ENCODE measurements around the gene PDK2. TPM values are rescaled to one million over a fixed set of nuclear protein-coding genes. Genes with fewer than 3 reads are reported as not detected.
"Not testable (repeated sequence)": the region's sequence is repeated elsewhere in the genome, so short reads cannot be mapped to it uniquely, and the experiment has no call there.

Gene PDK2
- total RNA-seq, 1 donor from 2014 or later, result 44.9 TPM

DNA sequence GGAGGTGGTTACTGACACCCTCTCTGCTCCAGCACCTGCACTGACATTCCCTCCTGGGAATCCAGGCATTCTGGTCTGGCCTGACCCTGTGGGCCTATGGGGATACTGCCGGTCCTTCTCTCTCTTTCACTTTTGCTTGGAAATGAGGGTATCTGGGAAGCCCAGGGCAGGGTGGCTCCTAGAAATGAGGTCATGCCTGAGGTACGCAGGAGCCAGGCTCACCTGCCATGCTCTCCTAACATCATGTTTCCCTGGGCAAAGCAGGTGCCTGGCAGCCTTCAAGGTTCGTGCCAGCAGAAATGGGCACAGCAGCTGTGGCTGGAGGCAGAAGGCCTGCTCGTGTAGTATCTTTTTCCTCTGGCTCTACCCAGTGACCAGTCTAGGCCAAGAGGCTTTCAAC is 35.9 kb upstream of the PDK2 start:
- DNase-seq (ENCODE audit: extremely low spot score, unreplicated experiment), result no peak
- H3K4me3 Mint-ChIP-seq, result peak overlapping the region; percentile 31
- TF ChIP-seq CTCF (conservative IDR thresholded peaks at IDR 0.05), result no peak
- peak overlapping the region; percentile 76 for H3K27ac Mint-ChIP-seq
- peaks cover 19% of the 10 kb centered on the region for H3K4me1 Mint-ChIP-seq (ENCODE audit: unreplicated experiment)
- H3K27me3 Mint-ChIP-seq, result peaks cover 37% of the 10 kb centered on the region
- no peaks in the 10 kb centered on the region for H3K36me3 Mint-ChIP-seq
- H3K9me3 Mint-ChIP-seq, result no peaks in the 10 kb centered on the region

DNA sequence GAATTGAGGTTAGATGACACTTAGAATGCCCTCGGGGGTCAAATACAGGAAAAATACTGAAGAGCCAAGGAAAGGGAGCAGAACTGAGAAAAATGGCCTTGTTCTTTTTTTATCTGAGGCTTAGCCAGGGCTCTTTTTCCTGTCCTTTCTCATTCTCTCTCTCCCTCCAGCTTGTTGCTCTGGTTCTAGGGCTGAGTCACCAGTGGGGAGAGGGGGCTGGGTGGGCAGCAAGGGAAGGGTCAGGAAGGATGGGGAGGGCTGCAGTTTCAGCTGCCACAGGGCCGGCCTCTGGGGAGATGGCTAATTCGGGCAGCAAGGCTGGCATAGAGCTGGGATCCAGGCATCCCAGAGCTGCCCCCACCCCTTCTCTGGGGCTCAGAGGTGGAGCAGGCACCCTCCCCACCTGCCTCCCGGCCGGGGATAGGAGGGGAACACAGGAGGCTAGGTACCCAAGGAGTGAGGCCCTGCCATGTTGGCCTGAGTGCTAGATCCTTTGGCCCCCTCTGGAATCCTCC is 35.3 kb upstream of the PDK2 start:
- Mint-ChIP-seq H3K4me3 (no peak overlapping the region), H3K27me3 (peaks cover 37% of the 10 kb centered on the region), H3K27ac (peak overlapping the region; percentile 76), H3K4me1 (ENCODE audit: unreplicated experiment) (peaks cover 19% of the 10 kb centered on the region), H3K9me3 (no peaks in the 10 kb centered on the region), H3K36me3 (no peaks in the 10 kb centered on the region)
- no peak for DNase-seq (ENCODE audit: extremely low spot score, unreplicated experiment)
- no peak for TF ChIP-seq CTCF (conservative IDR thresholded peaks at IDR 0.05)

DNA sequence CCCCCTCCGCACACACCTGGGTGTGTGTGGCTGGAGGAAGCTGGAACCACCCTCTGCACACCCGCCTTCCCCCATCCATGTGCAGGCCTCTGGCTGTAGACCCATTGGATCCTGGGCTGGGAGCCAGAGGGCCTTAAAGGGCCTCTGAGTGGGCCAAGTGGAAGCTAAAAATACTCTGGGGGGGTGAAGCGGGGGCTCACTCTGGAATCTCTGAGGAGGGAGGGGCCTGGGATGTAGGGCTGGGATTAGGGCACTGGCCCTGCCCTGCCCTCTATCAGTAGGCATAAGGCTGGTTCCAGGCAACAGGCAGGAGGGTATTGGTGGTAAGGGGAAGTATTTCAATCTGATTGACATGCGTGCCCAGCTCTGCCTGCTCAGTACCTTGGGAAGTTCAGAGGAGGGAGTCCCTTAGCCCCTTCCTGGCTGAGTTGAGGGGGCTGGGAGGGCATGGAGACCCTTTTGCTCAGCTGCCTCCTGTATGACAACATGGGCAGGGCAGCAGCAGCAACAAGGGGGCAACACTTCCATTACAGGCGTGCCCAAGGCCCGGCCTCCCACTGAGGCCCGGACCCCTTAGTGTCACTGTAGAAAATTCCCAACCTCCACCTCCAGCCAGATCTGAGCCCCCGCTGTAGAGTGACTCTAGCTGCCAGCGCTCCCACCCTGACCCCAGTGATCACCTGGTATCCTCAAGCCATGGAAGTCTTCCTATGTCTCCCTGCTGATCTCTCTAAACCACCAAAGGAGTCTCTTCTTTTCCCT is 34.0 kb upstream of the PDK2 start:
- peaks cover 23% of the 10 kb centered on the region for H3K4me1 Mint-ChIP-seq (ENCODE audit: unreplicated experiment)
- peaks cover 3% of the 10 kb centered on the region for H3K36me3 Mint-ChIP-seq
- peaks cover 33% of the 10 kb centered on the region for H3K27me3 Mint-ChIP-seq
- DNase-seq (ENCODE audit: extremely low spot score, unreplicated experiment), result no peak
- no peak overlapping the region for H3K4me3 Mint-ChIP-seq
- no peak overlapping the region for H3K27ac Mint-ChIP-seq
- no peak for TF ChIP-seq CTCF (conservative IDR thresholded peaks at IDR 0.05)
- H3K9me3 Mint-ChIP-seq, result no peaks in the 10 kb centered on the region

DNA sequence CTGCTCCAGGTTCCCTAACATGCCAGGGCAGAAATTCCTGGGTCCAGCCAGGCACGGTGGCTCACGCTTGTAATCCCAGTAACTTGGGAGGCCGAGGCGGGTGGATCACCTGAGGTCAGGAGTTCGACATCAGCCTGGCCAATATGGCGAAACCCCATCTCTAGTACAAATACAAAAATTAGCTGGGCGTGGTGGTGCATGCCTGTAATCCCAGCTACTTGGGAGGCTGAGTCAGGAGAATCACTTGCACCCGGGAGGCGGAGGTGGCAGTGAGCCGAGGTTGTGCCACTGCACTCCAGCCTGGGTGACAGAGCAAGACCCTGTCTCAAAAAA is 33.5 kb upstream of the PDK2 start:
- H3K27me3 Mint-ChIP-seq, result peaks cover 29% of the 10 kb centered on the region
- not testable (repeated sequence) for DNase-seq (ENCODE audit: extremely low spot score, unreplicated experiment); H3K4me3 Mint-ChIP-seq; H3K27ac Mint-ChIP-seq; H3K36me3 Mint-ChIP-seq; H3K9me3 Mint-ChIP-seq
- H3K4me1 Mint-ChIP-seq (ENCODE audit: unreplicated experiment), result peaks cover 23% of the 10 kb centered on the region

DNA sequence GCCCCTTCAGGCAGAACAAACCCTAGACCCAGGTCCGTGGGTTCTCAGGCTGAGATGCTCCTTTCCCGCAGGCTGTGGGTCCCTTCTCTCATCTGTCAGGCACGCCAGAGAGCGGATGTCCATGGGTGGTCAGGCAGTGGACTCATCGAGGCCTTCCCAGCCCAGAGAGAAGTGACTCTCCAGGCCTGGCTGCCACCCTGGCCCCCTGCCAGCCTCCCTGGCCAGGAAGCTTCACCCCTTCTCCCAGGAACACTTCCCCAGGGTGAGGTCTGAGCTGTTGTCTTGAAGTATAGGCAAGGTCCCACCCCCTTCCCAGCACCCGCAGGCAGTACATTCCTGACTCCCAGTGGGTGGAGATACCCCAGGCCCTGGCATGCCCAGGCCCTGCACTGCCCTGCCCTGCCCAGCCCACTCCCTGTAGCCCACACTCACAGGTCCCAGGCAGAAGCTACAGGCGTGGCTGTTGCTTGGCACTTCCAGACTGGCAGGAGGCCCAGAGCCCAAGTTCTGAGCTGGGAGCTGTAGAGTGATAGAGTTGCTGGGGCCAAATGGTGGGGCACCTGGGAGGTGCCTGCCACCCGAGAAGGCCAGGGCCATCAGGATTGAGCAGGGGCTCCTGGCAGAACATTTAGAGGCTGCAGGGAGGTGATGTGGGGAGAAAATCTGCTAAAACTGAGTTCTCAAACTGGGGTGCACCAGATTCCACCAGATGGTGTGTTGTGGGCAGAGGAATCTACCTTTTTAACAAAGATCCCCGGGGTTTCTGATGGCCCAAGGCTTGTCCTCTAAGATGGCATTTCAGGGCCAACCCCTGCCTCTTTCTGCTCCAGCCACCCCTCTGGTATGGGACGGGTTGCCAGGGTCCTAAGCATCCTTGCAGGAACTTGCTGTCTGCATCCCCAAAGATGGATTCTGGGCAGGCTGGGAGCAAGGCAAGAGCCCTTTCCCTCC is 32.6 kb upstream of the PDK2 start:
- H3K27me3 Mint-ChIP-seq, result peaks cover 22% of the 10 kb centered on the region
- H3K36me3 Mint-ChIP-seq, result peaks cover 3% of the 10 kb centered on the region
- H3K27ac Mint-ChIP-seq, result no peak overlapping the region
- H3K9me3 Mint-ChIP-seq, result no peaks in the 10 kb centered on the region
- no peak for DNase-seq (ENCODE audit: extremely low spot score, unreplicated experiment)
- H3K4me1 Mint-ChIP-seq (ENCODE audit: unreplicated experiment), result peaks cover 23% of the 10 kb centered on the region
- no peak overlapping the region for H3K4me3 Mint-ChIP-seq
- TF ChIP-seq CTCF (conservative IDR thresholded peaks at IDR 0.05), result no peak

Data from type B pancreatic cell (in vitro differentiated cells).